Measurements from ENCODE around the gene SLC47A2.

DNA sequence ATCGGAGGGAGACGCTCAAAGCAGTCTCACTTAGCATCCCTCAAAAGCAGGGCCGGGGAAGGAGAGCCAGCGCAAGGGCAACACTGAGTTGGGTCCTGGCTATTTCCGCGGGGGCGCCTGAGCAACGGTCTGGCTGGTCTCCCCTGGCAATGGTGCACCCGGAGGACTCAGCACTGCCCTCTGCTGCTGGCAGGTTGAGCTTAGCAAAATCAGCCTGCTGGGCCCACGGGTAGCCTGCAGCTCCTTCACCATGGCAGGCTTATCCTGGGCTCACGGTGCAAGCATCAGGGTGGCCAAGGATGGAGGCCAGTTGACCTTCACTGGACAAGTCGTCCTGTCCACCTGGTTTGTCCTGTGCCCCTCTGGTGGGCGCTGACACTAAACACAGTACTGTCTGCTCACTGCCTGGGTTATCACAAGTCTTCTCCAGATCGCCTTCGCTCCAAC is 46.2 kb upstream of the SLC47A2 start:
- TF ChIP-seq, protein P1, sequence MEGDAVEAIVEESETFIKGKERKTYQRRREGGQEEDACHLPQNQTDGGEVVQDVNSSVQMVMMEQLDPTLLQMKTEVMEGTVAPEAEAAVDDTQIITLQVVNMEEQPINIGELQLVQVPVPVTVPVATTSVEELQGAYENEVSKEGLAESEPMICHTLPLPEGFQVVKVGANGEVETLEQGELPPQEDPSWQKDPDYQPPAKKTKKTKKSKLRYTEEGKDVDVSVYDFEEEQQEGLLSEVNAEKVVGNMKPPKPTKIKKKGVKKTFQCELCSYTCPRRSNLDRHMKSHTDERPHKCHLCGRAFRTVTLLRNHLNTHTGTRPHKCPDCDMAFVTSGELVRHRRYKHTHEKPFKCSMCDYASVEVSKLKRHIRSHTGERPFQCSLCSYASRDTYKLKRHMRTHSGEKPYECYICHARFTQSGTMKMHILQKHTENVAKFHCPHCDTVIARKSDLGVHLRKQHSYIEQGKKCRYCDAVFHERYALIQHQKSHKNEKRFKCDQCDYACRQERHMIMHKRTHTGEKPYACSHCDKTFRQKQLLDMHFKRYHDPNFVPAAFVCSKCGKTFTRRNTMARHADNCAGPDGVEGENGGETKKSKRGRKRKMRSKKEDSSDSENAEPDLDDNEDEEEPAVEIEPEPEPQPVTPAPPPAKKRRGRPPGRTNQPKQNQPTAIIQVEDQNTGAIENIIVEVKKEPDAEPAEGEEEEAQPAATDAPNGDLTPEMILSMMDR (optimal IDR thresholded peaks at IDR 0.05 in 1 of 3, IDR thresholded peaks at IDR 0.05 in 1 of 3, conservative IDR thresholded peaks at IDR 0.05 in 1 of 3; ENCODE audit: extremely low read depth in 1 of 3, insufficient read depth in 2 of 3, low read length in 3 of 3) = peak; percentile 72 to 95 (median 91)
- TF ChIP-seq EZH2 (IDR thresholded peaks at IDR 0.05; ENCODE audit: low read length) = no peak
